MCF 10A (cell line): ENCODE data around the gene LAMTOR3. TPM values are rescaled to one million over a fixed set of nuclear protein-coding genes. Genes with fewer than 3 reads are reported as not detected.

Experiments used
- BruUV-seq: library from RNA; stranded (reverse); fragments of 400-500 nt; replicated peaks from 2 replicates; lab custom pipeline; 2021; lab: Mats Ljungman, UMichigan
- CTCF ChIA-PET: fragments of 300-600 bp; sonication (Branson Sonifier 250); formaldehyde crosslinking; extraction: SDS; loops from one replicate; lab custom pipeline; 2021; ENCODE audit warnings: antibody characterized with exemption, inconsistent platforms; lab: Yijun Ruan, JAX
- POLR2A ChIA-PET: fragments of 300-600, 350-650 bp; sonication (Branson Sonifier 250); formaldehyde crosslinking; extraction: SDS; loops from one replicate; lab custom pipeline; 2020; ENCODE audit warnings: antibody characterized with exemption, inconsistent platforms; lab: Yijun Ruan, JAX
- DNase-seq: peaks from one replicate; pipeline ENCODE4 v3.0.0-alpha.2; 2018; ENCODE audit not compliant: unreplicated experiment
- H3K27ac Mint-ChIP-seq: one replicate; pipeline ENCODE4 v1.8.0; 2022; ENCODE audit warnings: mild to moderate bottlenecking, low read depth, mixed read lengths; ENCODE audit not compliant: unreplicated experiment
- H3K27me3 Mint-ChIP-seq: one replicate; pipeline ENCODE4 v1.8.0; 2022; ENCODE audit warnings: mixed read lengths; ENCODE audit not compliant: insufficient read depth, unreplicated experiment
- H3K36me3 Mint-ChIP-seq: one replicate; pipeline ENCODE4 v1.8.0; 2022; ENCODE audit warnings: mild to moderate bottlenecking, moderate library complexity, mixed read lengths; ENCODE audit not compliant: insufficient read depth, unreplicated experiment
- H3K4me1 Mint-ChIP-seq: one replicate; pipeline ENCODE4 v1.8.0; 2022; ENCODE audit warnings: mixed read lengths; ENCODE audit not compliant: insufficient read depth, unreplicated experiment
- H3K4me3 Mint-ChIP-seq: one replicate; pipeline ENCODE4 v1.8.0; 2022; ENCODE audit warnings: mild to moderate bottlenecking, moderate library complexity, mixed read lengths; ENCODE audit not compliant: unreplicated experiment
- H3K9me3 Mint-ChIP-seq: one replicate; pipeline ENCODE4 v1.8.0; 2022; ENCODE audit warnings: mixed read lengths; ENCODE audit not compliant: unreplicated experiment
- intact Hi-C: fragments of 100-400 bp; cut with micrococcal nuclease; formaldehyde crosslinking; loops from 2 replicates; pipeline ENCODE4 v1.14.1; 2022
- total RNA-seq: library from RNA; stranded (reverse); gene quantifications from 2 replicates; pipeline ENCODE4 v1.2.3, GENCODE V29; 2022
- TF ChIP-seq, protein P1 (sequence below): fragments of 200-600 bp; IDR thresholded peaks from one replicate; pipeline ENCODE4 v1.8.0; 2022; ENCODE audit warnings: antibody characterized with exemption, mild to moderate bottlenecking; ENCODE audit not compliant: unreplicated experiment

LAMTOR3 gene
- total RNA-seq, 1 experiment from 2014 or later, result 33.5 TPM

DNA sequence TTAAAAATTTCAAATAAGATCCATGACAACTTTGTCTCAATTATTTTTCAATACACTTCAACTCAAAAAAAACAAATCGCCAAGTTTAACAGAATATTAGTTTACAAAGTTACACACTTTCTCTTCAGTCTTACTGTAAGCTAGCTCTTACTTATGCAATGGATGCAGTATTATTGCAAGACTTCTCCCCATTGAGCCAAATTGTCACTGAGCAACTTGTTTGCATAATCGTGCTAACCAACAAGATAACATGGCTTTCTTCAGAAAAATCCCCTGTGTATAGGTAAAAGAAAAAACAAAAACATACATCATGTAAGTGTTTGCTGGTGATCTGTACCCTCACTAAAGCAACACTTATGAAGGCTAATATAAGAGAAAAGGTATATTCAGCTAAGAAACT, 33.3 kb upstream of the LAMTOR3 start:
- POLR2A ChIA-PET, result interaction anchor here (0.8 to 1.3 kb wide), 3 partner anchors 8 to 20 kb away, joined by 3 to 4 read pairs (median 3); no protein-coding TSS in a partner anchor
- CTCF ChIA-PET, result interaction anchor here (0.7 to 1.3 kb wide), 3 partner anchors 8 to 20 kb away, joined by 3 to 5 read pairs (median 3); partner anchors contain the start of gene DNAJB14
- BruUV-seq, result no TSS peak

DNA sequence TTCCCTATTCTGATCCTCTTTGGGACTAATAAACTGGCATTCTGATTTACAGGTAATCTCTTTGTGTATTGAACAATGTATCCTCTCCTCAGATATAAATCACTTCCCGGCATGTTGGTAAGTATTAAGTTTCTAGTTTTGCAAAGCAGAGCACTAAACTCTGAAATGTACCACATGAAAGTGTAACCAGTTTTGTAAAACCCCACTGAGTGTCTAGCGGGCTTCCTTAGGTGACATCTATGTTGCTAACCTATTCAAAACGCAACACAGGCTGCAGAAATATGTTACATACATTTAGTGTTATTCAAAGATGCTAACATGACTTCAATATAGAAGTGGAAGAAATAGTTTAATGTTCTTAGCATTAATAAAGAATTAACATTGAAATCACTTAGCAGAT, 26.9 kb upstream of the LAMTOR3 start:
- Mint-ChIP-seq H3K4me1 (no peaks in the 10 kb centered on the region), H3K27ac (no peak overlapping the region), H3K27me3 (no peaks in the 10 kb centered on the region), H3K9me3 (no peaks in the 10 kb centered on the region), H3K4me3 (no peak overlapping the region), H3K36me3 (peaks cover 46% of the 10 kb centered on the region)
- BruUV-seq, result no TSS peak
- intact Hi-C loops, result no loop called here
- ChIA-PET CTCF (interaction anchor here (1.7 kb wide), 1 partner anchor 27 kb away, joined by 5 read pairs; no protein-coding TSS in a partner anchor), POLR2A (interaction anchor here (1.5 kb wide), 1 partner anchor 19 kb away, joined by 4 read pairs; no protein-coding TSS in a partner anchor)
- TF ChIP-seq, protein P1, sequence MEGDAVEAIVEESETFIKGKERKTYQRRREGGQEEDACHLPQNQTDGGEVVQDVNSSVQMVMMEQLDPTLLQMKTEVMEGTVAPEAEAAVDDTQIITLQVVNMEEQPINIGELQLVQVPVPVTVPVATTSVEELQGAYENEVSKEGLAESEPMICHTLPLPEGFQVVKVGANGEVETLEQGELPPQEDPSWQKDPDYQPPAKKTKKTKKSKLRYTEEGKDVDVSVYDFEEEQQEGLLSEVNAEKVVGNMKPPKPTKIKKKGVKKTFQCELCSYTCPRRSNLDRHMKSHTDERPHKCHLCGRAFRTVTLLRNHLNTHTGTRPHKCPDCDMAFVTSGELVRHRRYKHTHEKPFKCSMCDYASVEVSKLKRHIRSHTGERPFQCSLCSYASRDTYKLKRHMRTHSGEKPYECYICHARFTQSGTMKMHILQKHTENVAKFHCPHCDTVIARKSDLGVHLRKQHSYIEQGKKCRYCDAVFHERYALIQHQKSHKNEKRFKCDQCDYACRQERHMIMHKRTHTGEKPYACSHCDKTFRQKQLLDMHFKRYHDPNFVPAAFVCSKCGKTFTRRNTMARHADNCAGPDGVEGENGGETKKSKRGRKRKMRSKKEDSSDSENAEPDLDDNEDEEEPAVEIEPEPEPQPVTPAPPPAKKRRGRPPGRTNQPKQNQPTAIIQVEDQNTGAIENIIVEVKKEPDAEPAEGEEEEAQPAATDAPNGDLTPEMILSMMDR, result no peak
- DNase-seq, result no peak

More for the DNA sequence above, 33.3 kb upstream of the LAMTOR3 start:
- Mint-ChIP-seq H3K27me3 (no peaks in the 10 kb centered on the region), H3K4me1 (no peaks in the 10 kb centered on the region), H3K4me3 (no peak overlapping the region), H3K36me3 (peaks cover 28% of the 10 kb centered on the region), H3K27ac (no peak overlapping the region), H3K9me3 (no peaks in the 10 kb centered on the region)
- DNase-seq, result no peak
- intact Hi-C loops, result no loop called here
- TF ChIP-seq, protein P1, result no peak

DNA sequence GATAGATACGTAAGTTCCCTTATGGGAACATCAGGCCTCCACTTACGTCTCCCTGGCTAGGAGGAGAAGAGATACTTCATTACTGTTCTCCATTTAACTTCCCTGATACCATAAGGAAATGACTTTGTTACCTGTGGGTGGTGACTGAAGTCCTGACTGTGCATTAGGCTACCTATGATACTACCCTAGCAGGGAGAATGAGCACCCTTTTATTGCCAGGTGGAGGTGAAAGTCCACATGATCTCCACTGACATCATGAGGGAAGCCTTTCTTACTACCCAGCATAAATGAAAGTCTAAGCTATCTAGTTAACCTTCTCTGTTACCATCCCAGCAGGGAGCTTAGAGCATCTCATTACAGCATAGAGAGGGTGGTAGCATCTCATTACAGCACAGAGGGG, 24.4 kb upstream of the LAMTOR3 start:
- no TSS peak for BruUV-seq
- TF ChIP-seq, protein P1, result no peak
- ChIA-PET POLR2A (no interaction called here), CTCF (interaction anchor here (0.6 kb wide), 2 partner anchors 49 to 110 kb away, joined by 3 read pairs; no protein-coding TSS in a partner anchor)
- intact Hi-C loops, result no loop called here
- Mint-ChIP-seq H3K4me3 (no peak overlapping the region), H3K4me1 (no peaks in the 10 kb centered on the region), H3K27me3 (no peaks in the 10 kb centered on the region), H3K9me3 (no peaks in the 10 kb centered on the region), H3K36me3 (peaks cover 63% of the 10 kb centered on the region), H3K27ac (no peak overlapping the region)
- no peak for DNase-seq

DNA sequence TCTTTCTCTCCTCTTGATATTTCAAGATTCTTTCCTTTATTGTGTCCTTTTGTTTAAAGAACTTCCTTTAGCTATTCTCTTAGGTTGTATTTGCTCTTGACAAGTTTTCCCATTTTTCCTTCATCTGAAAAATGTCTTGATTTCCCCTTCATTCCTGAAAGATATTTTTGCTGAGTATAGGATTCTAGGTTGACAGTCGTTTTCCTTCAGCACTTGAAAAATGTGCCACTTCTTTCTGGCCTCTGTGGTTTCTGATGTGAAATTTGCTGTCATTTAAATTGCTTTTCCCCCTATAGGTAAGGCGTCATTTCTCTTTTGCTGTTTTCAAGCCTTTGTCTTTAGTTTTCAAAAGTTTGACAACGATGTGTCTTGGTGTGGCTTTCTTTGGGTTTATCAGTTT, 23.3 kb upstream of the LAMTOR3 start:
- Mint-ChIP-seq H3K9me3 (no peaks in the 10 kb centered on the region), H3K27me3 (no peaks in the 10 kb centered on the region), H3K27ac (no peak overlapping the region), H3K4me1 (no peaks in the 10 kb centered on the region), H3K36me3 (peaks cover 58% of the 10 kb centered on the region), H3K4me3 (no peak overlapping the region)
- TF ChIP-seq, protein P1, result no peak
- intact Hi-C loops, result no loop called here
- DNase-seq, result no peak
- CTCF ChIA-PET, result no interaction called here
- POLR2A ChIA-PET, result interaction anchor here (1.2 kb wide), 1 partner anchor 24 kb away, joined by 3 read pairs; no protein-coding TSS in a partner anchor
- BruUV-seq, result no TSS peak
